Measurements from ENCODE around the gene PRXL2A.

The PRXL2A gene

DNA sequence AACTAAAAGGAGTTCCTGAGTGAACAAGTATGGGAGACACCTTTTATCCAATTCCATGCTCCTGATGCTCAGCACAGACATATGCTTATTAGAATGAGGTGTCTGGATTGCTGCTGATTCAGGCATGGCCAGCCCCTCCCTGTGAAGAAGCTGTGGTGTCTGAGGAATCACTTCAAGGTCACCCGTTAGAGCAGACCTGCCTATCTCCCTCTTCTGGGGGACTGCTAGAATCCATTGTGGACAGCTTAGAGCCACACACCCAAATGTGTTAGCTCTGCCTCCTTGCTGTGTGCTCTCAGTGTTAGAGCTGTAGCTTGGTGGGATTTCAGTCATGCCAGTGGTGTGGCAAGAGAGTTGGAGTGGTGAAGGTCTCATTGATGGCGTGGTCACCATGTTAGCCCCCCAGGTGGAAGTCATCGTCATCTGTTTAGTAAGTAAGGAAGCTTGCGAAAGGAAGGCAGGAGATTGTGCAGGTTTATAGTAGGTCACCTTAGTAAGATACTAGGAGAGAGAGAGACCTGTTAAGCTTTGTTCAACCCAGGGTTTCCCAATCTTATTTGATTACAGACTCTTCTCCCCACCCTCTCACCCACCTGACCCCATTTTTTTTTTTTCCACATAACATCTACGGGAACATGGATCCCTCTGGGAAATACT lies 12.8 kb downstream of the PRXL2A start:
- TF ChIP-seq, protein P1, sequence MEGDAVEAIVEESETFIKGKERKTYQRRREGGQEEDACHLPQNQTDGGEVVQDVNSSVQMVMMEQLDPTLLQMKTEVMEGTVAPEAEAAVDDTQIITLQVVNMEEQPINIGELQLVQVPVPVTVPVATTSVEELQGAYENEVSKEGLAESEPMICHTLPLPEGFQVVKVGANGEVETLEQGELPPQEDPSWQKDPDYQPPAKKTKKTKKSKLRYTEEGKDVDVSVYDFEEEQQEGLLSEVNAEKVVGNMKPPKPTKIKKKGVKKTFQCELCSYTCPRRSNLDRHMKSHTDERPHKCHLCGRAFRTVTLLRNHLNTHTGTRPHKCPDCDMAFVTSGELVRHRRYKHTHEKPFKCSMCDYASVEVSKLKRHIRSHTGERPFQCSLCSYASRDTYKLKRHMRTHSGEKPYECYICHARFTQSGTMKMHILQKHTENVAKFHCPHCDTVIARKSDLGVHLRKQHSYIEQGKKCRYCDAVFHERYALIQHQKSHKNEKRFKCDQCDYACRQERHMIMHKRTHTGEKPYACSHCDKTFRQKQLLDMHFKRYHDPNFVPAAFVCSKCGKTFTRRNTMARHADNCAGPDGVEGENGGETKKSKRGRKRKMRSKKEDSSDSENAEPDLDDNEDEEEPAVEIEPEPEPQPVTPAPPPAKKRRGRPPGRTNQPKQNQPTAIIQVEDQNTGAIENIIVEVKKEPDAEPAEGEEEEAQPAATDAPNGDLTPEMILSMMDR (IDR thresholded peaks at IDR 0.05; ENCODE audit: poor library complexity, severe bottlenecking), result no peak
- no peak overlapping the region for H3K4me3 ChIP-seq (ENCODE audit: severe bottlenecking)
- H3K27ac ChIP-seq (ENCODE audit: poor library complexity, severe bottlenecking), result no peak overlapping the region
- H3K9me3 ChIP-seq (ENCODE audit: severe bottlenecking), result no peaks in the 10 kb centered on the region
- no peaks in the 10 kb centered on the region for H3K36me3 ChIP-seq (ENCODE audit: low read depth)
- no peaks in the 10 kb centered on the region for H3K4me1 ChIP-seq (ENCODE audit: insufficient read depth, poor library complexity, severe bottlenecking)
- ATAC-seq (ENCODE audit: low read depth), result no peak
- no peaks in the 10 kb centered on the region for H3K27me3 ChIP-seq (ENCODE audit: insufficient read depth, poor library complexity, severe bottlenecking)
- DNase-seq (ENCODE audit: low spot score), result no peak

DNA sequence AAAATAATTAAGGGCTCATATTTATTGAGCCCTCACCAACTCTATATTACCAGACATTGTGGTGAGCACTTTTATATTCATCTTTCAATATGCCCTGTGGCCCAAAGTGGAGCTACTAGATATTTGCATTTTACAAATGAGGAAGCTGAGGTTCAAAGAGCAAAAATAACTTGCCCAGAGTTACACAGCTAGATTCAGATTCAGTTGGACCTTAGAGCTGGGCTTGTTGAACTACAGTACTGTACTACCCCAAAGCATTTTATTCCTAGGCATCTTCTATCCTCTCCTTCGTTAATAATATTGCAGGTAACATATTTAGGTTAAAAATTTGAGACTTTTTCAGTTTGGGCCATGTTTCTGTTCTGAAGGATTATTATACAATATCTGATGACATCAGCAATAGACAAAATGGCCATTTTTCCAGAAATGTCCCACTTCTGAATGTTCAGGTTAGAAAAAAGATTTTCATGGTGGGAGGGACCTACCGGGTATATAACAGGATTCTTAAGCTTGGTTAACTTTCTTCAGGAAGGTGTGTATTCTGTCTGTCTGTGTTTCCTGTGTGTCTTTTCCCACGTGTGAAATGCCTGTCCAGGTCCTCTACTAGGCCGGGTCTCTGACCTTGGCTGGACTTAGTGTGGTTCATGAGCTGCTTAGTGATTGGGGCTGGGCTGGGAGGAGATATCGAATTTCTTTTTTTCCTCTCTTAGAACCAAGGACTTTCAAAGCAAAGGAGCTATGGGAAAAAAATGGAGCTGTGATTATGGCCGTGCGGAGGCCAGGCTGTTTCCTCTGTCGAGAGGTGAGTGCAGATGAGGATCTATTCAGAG lies 13.6 kb downstream of the PRXL2A start:
- Histone ChIP-seq H3K27ac (ENCODE audit: poor library complexity, severe bottlenecking) (no peak overlapping the region), H3K4me3 (ENCODE audit: severe bottlenecking) (no peak overlapping the region), H3K27me3 (ENCODE audit: insufficient read depth, poor library complexity, severe bottlenecking) (no peaks in the 10 kb centered on the region), H3K36me3 (ENCODE audit: low read depth) (no peaks in the 10 kb centered on the region; the same call in 1 of the 2 replicates), H3K4me1 (ENCODE audit: insufficient read depth, poor library complexity, severe bottlenecking) (no peaks in the 10 kb centered on the region), H3K9me3 (ENCODE audit: severe bottlenecking) (no peaks in the 10 kb centered on the region)
- no peak for ATAC-seq (ENCODE audit: low read depth)
- DNase-seq (ENCODE audit: low spot score), result no peak
- TF ChIP-seq, protein P1 (IDR thresholded peaks at IDR 0.05; ENCODE audit: poor library complexity, severe bottlenecking), result no peak

DNA sequence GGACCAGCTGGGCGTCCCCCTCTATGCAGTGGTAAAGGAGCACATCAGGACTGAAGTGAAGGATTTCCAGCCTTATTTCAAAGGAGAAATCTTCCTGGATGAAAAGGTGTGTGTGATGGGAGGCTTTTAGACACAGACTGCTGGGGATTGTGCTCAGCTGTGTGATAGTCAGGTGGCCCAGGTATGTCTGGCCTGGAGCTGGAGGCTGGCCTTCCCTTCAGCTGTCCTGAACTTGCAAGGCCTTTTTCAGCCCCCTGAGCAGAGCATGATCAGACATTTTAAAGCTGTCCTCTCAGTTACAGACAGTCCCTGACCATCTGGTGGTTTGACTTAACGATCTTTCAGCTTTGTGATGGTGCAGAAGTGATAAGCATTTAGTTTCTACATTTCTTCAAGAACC lies 17.6 kb downstream of the PRXL2A start:
- ATAC-seq (ENCODE audit: low read depth) (no peak), DNase-seq (ENCODE audit: low spot score) (no peak)
- TF ChIP-seq, protein P1 (IDR thresholded peaks at IDR 0.05; ENCODE audit: poor library complexity, severe bottlenecking), result no peak
- Histone ChIP-seq H3K9me3 (ENCODE audit: severe bottlenecking) (no peaks in the 10 kb centered on the region), H3K4me1 (ENCODE audit: insufficient read depth, poor library complexity, severe bottlenecking) (peaks cover 16% of the 10 kb centered on the region), H3K36me3 (ENCODE audit: low read depth) (peaks cover 4% of the 10 kb centered on the region), H3K27me3 (ENCODE audit: insufficient read depth, poor library complexity, severe bottlenecking) (no peaks in the 10 kb centered on the region), H3K4me3 (ENCODE audit: severe bottlenecking) (no peak overlapping the region), H3K27ac (ENCODE audit: poor library complexity, severe bottlenecking) (no peak overlapping the region)

- H3K27ac ChIP-seq (ENCODE audit: poor library complexity, severe bottlenecking), result no peak overlapping the region
- H3K27me3 ChIP-seq (ENCODE audit: insufficient read depth, poor library complexity, severe bottlenecking), result no peaks in the 10 kb centered on the region
- no peak overlapping the region for H3K4me3 ChIP-seq (ENCODE audit: severe bottlenecking)
- peaks cover 4% of the 10 kb centered on the region for H3K36me3 ChIP-seq (ENCODE audit: low read depth)
- DNase-seq (ENCODE audit: low spot score), result no peak
- H3K4me1 ChIP-seq (ENCODE audit: insufficient read depth, poor library complexity, severe bottlenecking), result peaks cover 16% of the 10 kb centered on the region
- H3K9me3 ChIP-seq (ENCODE audit: severe bottlenecking), result no peaks in the 10 kb centered on the region
- TF ChIP-seq, protein P1 (IDR thresholded peaks at IDR 0.05; ENCODE audit: poor library complexity, severe bottlenecking), result no peak
- ATAC-seq (ENCODE audit: low read depth), result no peak
Observed at GRCh38 chr10:80427541-80427940, 19.2 kb downstream of the PRXL2A start.
